ENCODE measurements around the gene KRTAP2-4.

The KRTAP2-4 gene

GRCh38 chr17:41029633-41030245 is 35.9 kb downstream of the KRTAP2-4 start, which contains the start of gene KRTAP1-4:
KRTAP1-4 (minus strand) TSS chr17:41030195; CDS start chr17:41030078, 117 bp downstream.
- DNase-seq = no peak

GRCh38 chr17:41026715-41027471 is 38.8 kb downstream of the KRTAP2-4 start, which contains the start of gene KRTAP1-5:
KRTAP1-5 (minus strand) TSS chr17:41027208; CDS start chr17:41027155, 53 bp downstream.
- DNase-seq = no peak

GRCh38 chr17:41024697-41025096 is 41.0 kb downstream of the KRTAP2-4 start:
- DNase-seq = no peak

- no peak for DNase-seq
These were observed 45.3 kb downstream of the KRTAP2-4 start for GRCh38 chr17:41020336-41020735.

GRCh38 chr17:41019415-41019814 is 46.3 kb downstream of the KRTAP2-4 start:
- DNase-seq = no peak

GRCh38 chr17:41018541-41018940 is 47.1 kb downstream of the KRTAP2-4 start:
- no peak for DNase-seq

- DNase-seq = no peak
These were observed 49.0 kb downstream of the KRTAP2-4 start for GRCh38 chr17:41016578-41017215.

- DNase-seq = no peak
These were observed 50.2 kb downstream of the KRTAP2-4 start for GRCh38 chr17:41015454-41015853.

All from activated CD8-positive, alpha-beta memory T cell treated with anti-CD3 and anti-CD28 coated beads, Interleukin-2, amount 50 U/mL, for 4 hours (primary cell).